Measurements from ENCODE around the gene LEP.
A peak's percentile ranks its signal among the peaks of the same experiment; 100 is the strongest.

The LEP gene

DNA sequence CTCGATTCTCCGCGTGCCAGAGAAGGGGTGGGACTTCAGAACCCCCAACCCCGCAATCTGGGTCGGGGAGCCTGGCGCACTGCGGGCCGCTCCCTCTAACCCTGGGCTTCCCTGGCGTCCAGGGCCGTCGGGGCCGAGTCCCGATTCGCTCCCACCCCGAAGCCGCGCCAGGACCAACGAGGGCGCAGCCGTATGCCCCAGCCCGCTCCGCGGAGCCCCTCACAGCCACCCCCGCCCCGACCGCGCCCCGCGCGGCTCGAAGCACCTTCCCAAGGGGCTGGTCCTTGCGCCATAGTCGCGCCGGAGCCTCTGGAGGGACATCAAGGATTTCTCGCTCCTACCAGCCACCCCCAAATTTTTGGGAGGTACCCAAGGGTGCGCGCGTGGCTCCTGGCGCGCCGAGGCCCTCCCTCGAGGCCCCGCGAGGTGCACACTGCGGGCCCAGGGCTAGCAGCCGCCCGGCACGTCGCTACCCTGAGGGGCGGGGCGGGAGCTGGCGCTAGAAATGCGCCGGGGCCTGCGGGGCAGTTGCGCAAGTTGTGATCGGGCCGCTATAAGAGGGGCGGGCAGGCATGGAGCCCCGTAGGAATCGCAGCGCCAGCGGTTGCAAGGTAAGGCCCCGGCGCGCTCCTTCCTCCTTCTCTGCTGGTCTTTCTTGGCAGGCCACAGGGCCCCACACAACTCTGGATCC is at the start of gene LEP:
LEP (plus strand) TSS at position 583 of the 691 bp plus-strand sequence. CDS start 10,741 bp downstream, outside the sequence.
- H3K4me1 ChIP-seq (ENCODE audit: control insufficient read depth in 1 of 2, insufficient read depth in 2 of 2, low read length in 2 of 2), result no peaks in the 10 kb centered on the region
- H3K36me3 ChIP-seq (ENCODE audit: control insufficient read depth in 1 of 2, insufficient read depth in 2 of 2, low read length in 2 of 2), result no peaks in the 10 kb centered on the region
- peaks cover 0 to 16% of the 10 kb centered on the region in 2 donors for H3K27me3 ChIP-seq (ENCODE audit: control insufficient read depth in 1 of 2, insufficient read depth in 2 of 2, low read length in 2 of 2)
- H3K9me3 ChIP-seq (ENCODE audit: control insufficient read depth in 1 of 2, low read length in 2 of 2), result peaks cover 2 to 10% of the 10 kb centered on the region in 2 donors
- H3K27ac ChIP-seq (ENCODE audit: low read depth, low read length), result no peak within 1 kb of the TSS
- no peak within 1 kb of the TSS for H3K9ac ChIP-seq (ENCODE audit: low read depth in 1 of 2, low read length in 2 of 2)
- H3K4me3 ChIP-seq (ENCODE audit: low read depth in 1 of 2, low read length in 2 of 2), result no peak within 1 kb of the TSS

DNA sequence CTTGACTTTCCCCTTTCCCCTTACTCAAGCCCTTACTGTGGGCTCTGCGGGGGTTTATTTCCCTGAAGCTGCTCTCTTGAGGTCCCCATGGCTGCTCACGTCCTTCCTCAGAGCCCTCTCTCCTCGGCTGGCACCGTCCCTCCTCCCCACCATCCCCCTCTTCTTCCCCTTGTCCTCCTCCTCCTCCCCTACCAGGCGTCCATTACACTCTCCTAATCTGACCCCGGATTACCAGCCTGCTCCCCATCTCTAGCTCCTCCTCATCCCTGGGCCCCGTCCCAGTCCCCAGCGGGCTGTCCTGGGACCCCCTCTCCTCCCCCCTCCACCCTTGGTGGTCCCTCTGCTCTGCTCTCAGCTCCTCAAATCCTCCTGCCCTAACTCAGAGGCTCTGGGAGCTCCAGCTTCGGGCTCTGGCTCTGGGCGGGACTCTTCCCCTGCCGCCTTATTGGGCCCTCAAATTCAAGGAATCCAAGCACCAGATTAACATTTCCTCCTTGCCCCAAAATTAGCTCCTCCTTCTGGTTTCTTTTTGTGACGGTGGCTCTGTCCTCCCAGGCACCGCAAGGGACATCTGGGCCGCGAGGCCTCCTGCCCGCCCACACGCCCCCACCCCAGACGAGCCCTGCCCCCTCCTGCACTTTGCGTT is 48.5 kb upstream of the LEP start:
- H3K4me1 ChIP-seq (ENCODE audit: control insufficient read depth in 1 of 2, insufficient read depth in 2 of 2, low read length in 2 of 2), result no peaks in the 10 kb centered on the region
- H3K9me3 ChIP-seq (ENCODE audit: control insufficient read depth in 1 of 2, low read length in 2 of 2), result peaks cover 13 to 21% of the 10 kb centered on the region in 2 donors
- no peak overlapping the region for H3K4me3 ChIP-seq (ENCODE audit: low read depth in 1 of 2, low read length in 2 of 2)
- no peaks in the 10 kb centered on the region for H3K36me3 ChIP-seq (ENCODE audit: control insufficient read depth in 1 of 2, insufficient read depth in 2 of 2, low read length in 2 of 2)
- H3K27me3 ChIP-seq (ENCODE audit: control insufficient read depth in 1 of 2, insufficient read depth in 2 of 2, low read length in 2 of 2), result peaks cover 17 to 20% of the 10 kb centered on the region in 2 donors
- H3K27ac ChIP-seq (ENCODE audit: low read depth, low read length), result no peak overlapping the region
- no peak overlapping the region for H3K9ac ChIP-seq (ENCODE audit: low read depth in 1 of 2, low read length in 2 of 2)

DNA sequence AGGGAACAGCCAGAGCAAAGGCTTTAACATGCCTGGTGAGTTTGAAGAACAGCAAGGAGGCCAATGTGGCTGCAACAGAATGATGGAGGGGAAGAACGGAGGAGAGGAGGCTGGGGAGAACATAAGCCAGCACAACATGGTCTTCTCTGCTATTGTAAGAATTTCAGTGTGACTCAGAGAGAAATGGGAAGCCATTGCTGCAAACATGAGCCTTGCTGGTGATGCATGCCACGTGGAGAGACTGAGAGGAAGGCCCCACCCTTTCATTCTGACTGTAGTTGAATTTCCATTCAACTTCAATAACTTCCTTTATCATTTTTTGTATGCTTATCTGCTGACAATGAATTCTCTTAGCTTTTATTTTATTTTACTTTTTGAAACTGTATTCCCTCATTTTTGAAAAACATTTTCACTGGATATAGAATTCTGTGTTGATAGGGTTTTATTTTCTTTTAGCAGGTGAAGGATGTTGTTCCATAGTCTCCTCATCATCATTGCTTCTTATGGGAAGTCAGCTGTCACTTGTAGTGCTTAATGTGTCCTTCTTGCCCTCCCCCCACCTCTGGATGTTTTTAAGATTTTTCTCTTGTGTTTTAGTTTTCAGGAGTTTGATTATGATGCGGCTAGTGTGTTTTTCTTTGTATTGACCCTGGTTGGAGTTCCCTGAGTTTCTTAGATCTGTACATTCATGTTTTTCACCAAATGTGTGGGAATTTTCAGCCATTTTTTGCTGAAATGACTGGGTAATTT is 46.4 kb upstream of the LEP start:
- Histone ChIP-seq H3K4me3 (ENCODE audit: low read depth in 1 of 2, low read length in 2 of 2) (no peak overlapping the region), H3K9me3 (ENCODE audit: control insufficient read depth in 1 of 2, low read length in 2 of 2) (peaks cover 13 to 21% of the 10 kb centered on the region in 2 donors), H3K4me1 (ENCODE audit: control insufficient read depth in 1 of 2, insufficient read depth in 2 of 2, low read length in 2 of 2) (no peaks in the 10 kb centered on the region), H3K27me3 (ENCODE audit: control insufficient read depth in 1 of 2, insufficient read depth in 2 of 2, low read length in 2 of 2) (peaks cover 13 to 17% of the 10 kb centered on the region in 2 donors), H3K9ac (ENCODE audit: low read depth in 1 of 2, low read length in 2 of 2) (no peak overlapping the region), H3K27ac (ENCODE audit: low read depth, low read length) (no peak overlapping the region), H3K36me3 (ENCODE audit: control insufficient read depth in 1 of 2, insufficient read depth in 2 of 2, low read length in 2 of 2) (no peaks in the 10 kb centered on the region)

DNA sequence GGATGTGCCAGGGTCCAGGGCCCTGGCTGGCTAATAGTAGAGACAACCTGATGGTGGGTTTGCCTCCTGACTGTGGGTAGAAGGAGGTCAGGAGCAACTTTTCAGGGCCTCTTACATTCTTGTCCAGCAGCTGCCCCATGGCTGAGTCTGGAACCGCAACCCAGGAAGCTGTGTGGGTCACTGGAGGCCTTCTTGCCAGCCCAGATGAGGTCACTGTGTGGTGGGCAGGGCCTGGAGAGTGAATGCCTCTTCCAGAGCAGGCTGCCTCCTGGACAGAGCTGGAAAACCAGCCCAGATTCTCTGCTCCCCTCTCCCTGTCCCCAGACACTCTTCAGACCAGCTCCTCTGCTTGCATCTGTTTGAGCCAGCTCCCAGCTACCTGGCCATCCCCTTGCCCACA is 43.5 kb upstream of the LEP start:
- Histone ChIP-seq H3K9me3 (ENCODE audit: control insufficient read depth in 1 of 2, low read length in 2 of 2) (peaks cover 13 to 21% of the 10 kb centered on the region in 2 donors), H3K4me3 (ENCODE audit: low read depth in 1 of 2, low read length in 2 of 2) (no peak overlapping the region), H3K4me1 (ENCODE audit: control insufficient read depth in 1 of 2, insufficient read depth in 2 of 2, low read length in 2 of 2) (peaks cover 6 to 8% of the 10 kb centered on the region in 2 donors), H3K27ac (ENCODE audit: low read depth, low read length) (no peak overlapping the region), H3K36me3 (ENCODE audit: control insufficient read depth in 1 of 2, insufficient read depth in 2 of 2, low read length in 2 of 2) (no peaks in the 10 kb centered on the region), H3K9ac (ENCODE audit: low read depth in 1 of 2, low read length in 2 of 2) (no peak overlapping the region), H3K27me3 (ENCODE audit: control insufficient read depth in 1 of 2, insufficient read depth in 2 of 2, low read length in 2 of 2) (peaks cover 24 to 28% of the 10 kb centered on the region in 2 donors)

DNA sequence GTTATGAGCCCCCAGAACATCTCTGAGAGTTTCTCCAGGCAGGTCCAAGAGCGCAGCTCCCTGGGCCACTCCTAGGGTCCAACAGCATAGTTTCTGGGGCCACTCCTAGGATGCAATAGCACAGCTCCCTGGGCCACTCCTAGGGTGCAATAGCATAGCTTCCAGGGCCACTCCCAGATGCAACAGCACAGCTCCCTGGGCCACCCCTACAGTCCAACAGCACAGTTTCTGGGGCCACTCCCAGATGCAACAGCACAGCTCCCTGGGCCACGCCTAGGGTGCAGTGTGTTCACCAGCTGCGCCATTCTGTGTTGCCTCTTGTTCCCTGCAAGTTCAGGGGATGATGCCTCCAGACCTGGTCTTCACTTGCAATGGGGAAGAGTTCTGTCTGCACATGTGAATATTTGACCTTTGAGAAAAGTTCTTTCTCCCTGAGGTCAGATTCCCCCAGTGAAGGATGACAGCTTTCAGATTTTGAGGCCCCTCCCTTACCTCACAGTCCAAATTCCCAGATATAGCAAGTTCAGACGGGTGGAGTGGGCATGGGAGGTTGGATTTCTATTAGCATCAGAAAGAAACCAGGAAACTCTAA is 43.0 kb upstream of the LEP start:
- Histone ChIP-seq H3K27ac (ENCODE audit: low read depth, low read length) (no peak overlapping the region), H3K36me3 (ENCODE audit: control insufficient read depth in 1 of 2, insufficient read depth in 2 of 2, low read length in 2 of 2) (no peaks in the 10 kb centered on the region), H3K4me3 (ENCODE audit: low read depth in 1 of 2, low read length in 2 of 2) (no peak overlapping the region), H3K4me1 (ENCODE audit: control insufficient read depth in 1 of 2, insufficient read depth in 2 of 2, low read length in 2 of 2) (peaks cover 6 to 8% of the 10 kb centered on the region in 2 donors), H3K9ac (ENCODE audit: low read depth in 1 of 2, low read length in 2 of 2) (no peak overlapping the region), H3K27me3 (ENCODE audit: control insufficient read depth in 1 of 2, insufficient read depth in 2 of 2, low read length in 2 of 2) (peaks cover 29 to 33% of the 10 kb centered on the region in 2 donors), H3K9me3 (ENCODE audit: control insufficient read depth in 1 of 2, low read length in 2 of 2) (peaks cover 13 to 21% of the 10 kb centered on the region in 2 donors)

DNA sequence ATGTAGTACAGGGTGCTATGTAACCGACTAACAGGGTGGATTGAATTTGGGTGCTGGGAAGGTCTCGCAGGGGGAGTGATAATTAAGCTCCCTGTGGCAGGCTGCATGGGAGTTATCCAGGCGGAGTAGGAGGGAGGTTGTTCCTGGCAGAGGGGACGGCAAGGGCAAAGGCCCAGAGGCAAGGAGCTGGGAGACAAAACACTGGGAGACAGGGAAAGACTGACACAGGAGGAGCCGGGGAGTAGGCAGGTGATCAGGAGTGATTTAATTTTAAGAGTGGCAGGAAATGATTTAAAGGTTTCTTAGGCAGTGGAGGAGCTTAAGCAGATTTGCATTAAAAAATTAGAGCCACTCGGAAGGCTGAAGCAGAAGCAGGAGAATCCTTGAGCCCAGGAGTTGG is 40.7 kb upstream of the LEP start:
- peaks cover under 1 to 4% of the 10 kb centered on the region in 2 donors for H3K9me3 ChIP-seq (ENCODE audit: control insufficient read depth in 1 of 2, low read length in 2 of 2)
- H3K4me3 ChIP-seq (ENCODE audit: low read depth in 1 of 2, low read length in 2 of 2), result no peak overlapping the region
- H3K9ac ChIP-seq (ENCODE audit: low read depth in 1 of 2, low read length in 2 of 2), result no peak overlapping the region
- H3K27ac ChIP-seq (ENCODE audit: low read depth, low read length), result no peak overlapping the region
- H3K4me1 ChIP-seq (ENCODE audit: control insufficient read depth in 1 of 2, insufficient read depth in 2 of 2, low read length in 2 of 2), result peaks cover 6 to 8% of the 10 kb centered on the region in 2 donors
- H3K36me3 ChIP-seq (ENCODE audit: control insufficient read depth in 1 of 2, insufficient read depth in 2 of 2, low read length in 2 of 2), result no peaks in the 10 kb centered on the region
- peaks cover 36 to 46% of the 10 kb centered on the region in 2 donors for H3K27me3 ChIP-seq (ENCODE audit: control insufficient read depth in 1 of 2, insufficient read depth in 2 of 2, low read length in 2 of 2)

DNA sequence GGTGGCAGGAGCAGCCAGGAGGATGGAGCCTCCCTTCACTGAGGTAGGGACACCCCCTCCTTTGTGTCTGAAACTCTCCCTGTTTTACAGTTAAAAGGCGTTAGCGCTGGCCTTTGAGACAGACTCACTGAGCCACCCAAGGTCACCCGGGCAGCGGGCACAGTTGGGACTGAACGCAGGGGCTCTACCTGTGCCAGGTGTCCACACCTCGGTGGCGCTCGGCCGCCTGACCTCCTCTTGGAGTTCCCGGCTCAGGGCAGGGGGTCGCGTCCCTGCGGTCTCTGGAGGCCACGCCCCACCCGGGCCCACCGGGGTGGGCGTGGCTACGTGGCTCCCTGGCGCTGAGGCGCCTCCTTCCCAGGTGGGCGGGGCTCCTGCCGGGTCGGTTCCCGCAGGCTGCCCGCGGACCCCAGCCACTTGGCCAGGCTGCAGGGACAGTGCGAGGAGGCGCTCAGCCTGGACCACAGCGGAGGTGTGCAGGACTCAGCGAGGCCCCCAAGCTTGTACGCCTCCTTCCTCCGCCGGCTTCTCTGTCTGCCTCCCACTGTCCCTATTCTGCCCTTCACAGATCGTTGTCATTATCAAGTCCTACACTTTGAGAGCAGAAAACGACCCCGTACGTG is 39.9 kb upstream of the LEP start:
- Histone ChIP-seq H3K36me3 (ENCODE audit: control insufficient read depth in 1 of 2, insufficient read depth in 2 of 2, low read length in 2 of 2) (no peaks in the 10 kb centered on the region), H3K27me3 (ENCODE audit: control insufficient read depth in 1 of 2, insufficient read depth in 2 of 2, low read length in 2 of 2) (peaks cover 39 to 46% of the 10 kb centered on the region in 2 donors), H3K9me3 (ENCODE audit: control insufficient read depth in 1 of 2, low read length in 2 of 2) (peaks cover 0 to 3% of the 10 kb centered on the region in 2 donors), H3K4me1 (ENCODE audit: control insufficient read depth in 1 of 2, insufficient read depth in 2 of 2, low read length in 2 of 2) (peaks cover 6 to 8% of the 10 kb centered on the region in 2 donors), H3K27ac (ENCODE audit: low read depth, low read length) (no peak overlapping the region), H3K4me3 (ENCODE audit: low read depth in 1 of 2, low read length in 2 of 2) (peak overlapping the region in 1 of 2 donors; percentile 40), H3K9ac (ENCODE audit: low read depth in 1 of 2, low read length in 2 of 2) (no peak overlapping the region)

DNA sequence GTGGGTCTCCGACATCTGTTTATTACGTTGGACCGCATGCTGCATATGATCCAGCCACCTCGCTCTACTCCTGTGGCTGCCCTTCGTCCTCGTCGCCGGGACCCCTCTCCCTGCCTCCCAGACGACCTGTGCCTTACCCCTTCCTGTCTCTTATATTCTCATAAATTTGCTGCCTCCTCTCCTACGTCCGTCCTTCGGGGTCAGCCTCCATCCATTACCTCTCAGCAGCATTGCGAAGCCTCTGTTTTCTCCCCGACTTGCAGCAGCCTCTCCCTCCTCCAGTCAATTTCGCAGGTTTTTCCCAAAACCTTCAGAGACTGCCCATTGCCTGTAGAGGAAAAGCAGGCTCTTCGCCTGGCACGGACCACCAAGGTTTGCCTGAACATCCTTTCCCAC is 39.4 kb upstream of the LEP start:
- Histone ChIP-seq H3K36me3 (ENCODE audit: control insufficient read depth in 1 of 2, insufficient read depth in 2 of 2, low read length in 2 of 2) (no peaks in the 10 kb centered on the region), H3K9me3 (ENCODE audit: control insufficient read depth in 1 of 2, low read length in 2 of 2) (no peaks in the 10 kb centered on the region), H3K27me3 (ENCODE audit: control insufficient read depth in 1 of 2, insufficient read depth in 2 of 2, low read length in 2 of 2) (peaks cover 42 to 46% of the 10 kb centered on the region in 2 donors), H3K9ac (ENCODE audit: low read depth in 1 of 2, low read length in 2 of 2) (no peak overlapping the region), H3K4me1 (ENCODE audit: control insufficient read depth in 1 of 2, insufficient read depth in 2 of 2, low read length in 2 of 2) (peaks cover 6 to 8% of the 10 kb centered on the region in 2 donors), H3K4me3 (ENCODE audit: low read depth in 1 of 2, low read length in 2 of 2) (peak overlapping the region in 1 of 2 donors; percentile 40), H3K27ac (ENCODE audit: low read depth, low read length) (no peak overlapping the region)

DNA sequence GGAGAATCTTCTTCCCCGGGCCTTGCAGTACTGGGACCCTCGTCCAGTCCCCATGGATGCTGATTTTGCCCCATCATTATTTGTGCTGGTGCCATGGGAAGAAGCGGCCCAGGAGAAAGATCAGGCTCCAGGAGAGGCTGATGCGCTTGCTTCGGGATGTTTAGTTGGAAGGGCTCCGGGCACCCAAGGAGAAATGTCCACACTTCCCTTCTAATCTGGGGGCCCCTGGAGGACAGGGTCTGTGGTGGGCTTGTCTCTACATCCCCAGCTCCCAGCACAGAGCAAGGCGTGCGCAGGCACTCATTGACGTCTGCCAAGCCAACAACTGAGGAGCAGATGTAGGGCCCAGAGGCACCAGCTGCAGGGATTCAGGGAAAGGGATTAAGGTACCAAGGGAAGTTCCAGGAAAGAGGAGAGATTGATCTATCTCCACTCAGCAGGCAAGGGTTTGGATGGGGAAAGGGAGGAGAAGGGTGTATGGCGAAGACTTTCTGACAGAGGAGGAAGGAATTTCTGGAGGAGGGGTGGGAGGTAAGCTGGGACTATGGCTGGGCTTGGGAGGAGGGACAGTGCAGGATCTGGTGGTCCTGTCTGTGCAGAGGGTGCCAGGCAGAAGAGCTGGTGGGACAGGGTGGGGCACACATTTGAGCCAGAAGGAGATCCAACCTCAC is 38.7 kb upstream of the LEP start:
- Histone ChIP-seq H3K27ac (ENCODE audit: low read depth, low read length) (no peak overlapping the region), H3K4me3 (ENCODE audit: low read depth in 1 of 2, low read length in 2 of 2) (no peak overlapping the region), H3K36me3 (ENCODE audit: control insufficient read depth in 1 of 2, insufficient read depth in 2 of 2, low read length in 2 of 2) (no peaks in the 10 kb centered on the region), H3K9me3 (ENCODE audit: control insufficient read depth in 1 of 2, low read length in 2 of 2) (no peaks in the 10 kb centered on the region), H3K9ac (ENCODE audit: low read depth in 1 of 2, low read length in 2 of 2) (no peak overlapping the region), H3K27me3 (ENCODE audit: control insufficient read depth in 1 of 2, insufficient read depth in 2 of 2, low read length in 2 of 2) (peaks cover 44 to 46% of the 10 kb centered on the region in 2 donors), H3K4me1 (ENCODE audit: control insufficient read depth in 1 of 2, insufficient read depth in 2 of 2, low read length in 2 of 2) (peaks cover 6 to 8% of the 10 kb centered on the region in 2 donors)
